DND-41 (cell line): Measurements from ENCODE around the gene BAG3.

Source experiments
- CTCF ChIP-seq: IDR thresholded peaks from 2 replicates; pipeline ENCODE4 v1.5.1; 2012; ENCODE audit warnings: borderline replicate concordance, low read length, moderate library complexity, mild to moderate bottlenecking; ENCODE audit not compliant: poor library complexity, severe bottlenecking; ENCODE audit errors: extremely low read depth
- EZH2 ChIP-seq: IDR thresholded peaks from 3 replicates; pipeline ENCODE4 v1.6.1; 2012; ENCODE audit warnings: borderline replicate concordance, low read depth, mild to moderate bottlenecking, moderate library complexity, low read length, inconsistent platforms; ENCODE audit not compliant: severe bottlenecking

GRCh38 chr10:119625570-119626280, 25.5 kb upstream of the BAG3 start:
- TF ChIP-seq EZH2, result no peak
- no peak for TF ChIP-seq CTCF
